SKM-1 treated with dmso at 0.1 percent for 144 hours (cell line): Measurements from ENCODE around the gene SHC3.
A peak's percentile ranks its signal among the peaks of the same experiment; 100 is the strongest.

ENCODE experiments used
- DNase-seq: peaks from one replicate; lab custom pipeline; 2025; ENCODE audit not compliant: unreplicated experiment; lab: John Stamatoyannopoulos, UW

Gene SHC3

DNA sequence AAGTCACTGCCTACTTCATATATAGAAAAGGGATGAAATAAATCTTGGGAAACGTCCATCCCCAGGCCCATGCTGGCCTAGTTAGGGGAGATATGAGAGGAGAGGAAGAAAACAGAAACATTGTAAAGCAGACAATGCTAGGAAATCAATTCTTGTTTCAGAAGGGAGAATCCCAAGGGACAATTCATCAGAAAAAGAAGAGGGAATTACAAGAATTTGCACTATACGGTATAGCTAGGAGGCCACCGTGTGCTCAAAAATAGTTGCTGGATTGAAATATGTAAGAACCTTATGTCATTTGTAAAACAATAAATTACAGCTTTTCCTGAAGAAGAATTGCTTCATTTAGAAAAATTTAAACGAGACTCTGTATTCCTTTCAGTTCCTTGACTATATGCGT is 8.3 kb upstream of the SHC3 start:
- no peak for DNase-seq

GRCh38 chr9:89185980-89186379 is 7.4 kb upstream of the SHC3 start:
- no peak for DNase-seq

DNA sequence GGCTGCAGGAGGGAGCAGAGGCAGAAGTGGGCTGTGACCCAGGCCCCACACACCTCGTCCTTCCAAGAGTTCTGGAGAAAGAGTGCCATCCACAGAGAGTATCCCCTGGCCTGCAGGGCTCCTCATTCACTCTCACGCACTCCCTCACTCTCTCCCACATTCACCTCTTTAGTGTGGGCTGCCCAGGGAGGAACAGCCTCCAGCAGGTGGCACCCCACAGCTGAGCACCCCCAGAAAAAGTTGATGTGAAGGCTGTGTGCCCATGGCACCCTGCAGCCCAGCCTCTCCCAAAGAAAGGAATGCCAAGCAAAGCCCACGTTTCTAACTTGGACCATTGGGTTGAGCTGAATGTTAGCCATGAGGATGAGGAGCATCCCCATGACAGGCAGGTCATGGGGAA is 4.5 kb upstream of the SHC3 start:
- no peak for DNase-seq

- DNase-seq: no peak
Measured at GRCh38 chr9:89182369-89182768, 3.8 kb upstream of the SHC3 start.

DNA sequence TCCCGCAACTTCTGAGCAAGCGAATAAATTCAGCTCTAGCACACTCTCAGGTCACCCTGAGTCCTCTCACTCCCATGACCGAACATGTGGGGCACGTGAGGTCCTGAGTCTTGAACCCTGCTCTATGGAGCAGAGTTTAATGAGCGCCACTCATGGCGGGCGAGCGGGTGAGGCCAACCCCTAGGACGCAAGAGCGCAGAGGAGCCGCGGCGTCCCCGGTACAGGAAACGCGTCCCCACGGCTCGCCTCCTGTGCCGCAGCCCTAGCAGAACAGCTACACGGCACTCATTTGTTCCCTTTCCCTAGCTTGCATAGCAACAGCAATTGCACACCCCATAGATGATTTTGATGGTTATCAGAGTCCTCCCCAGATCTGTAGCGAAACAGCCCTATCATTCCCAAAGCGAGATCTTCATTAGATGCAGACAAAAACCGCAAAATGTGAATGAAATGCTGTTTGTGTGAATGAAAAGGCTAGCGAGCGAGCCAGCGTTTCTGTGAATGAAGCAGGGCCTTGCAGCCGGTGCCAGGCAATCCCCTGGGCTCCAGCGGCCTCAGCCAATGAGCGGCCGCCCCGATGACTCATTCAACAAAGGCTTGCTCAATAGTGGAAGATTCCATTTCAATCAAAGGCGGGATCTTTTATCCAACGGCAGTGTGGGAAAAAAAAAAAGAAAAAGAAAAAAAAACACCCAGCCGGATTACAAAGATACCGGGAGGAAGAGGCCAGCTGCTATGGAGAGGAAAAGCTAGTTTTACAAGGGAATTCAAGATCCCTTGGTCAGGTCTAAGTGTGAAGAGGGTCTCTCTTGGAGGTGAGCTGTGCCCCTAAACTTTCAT is 1.5 kb upstream of the SHC3 start:
- peak; percentile 48 for DNase-seq

- no peak for DNase-seq
Measured at GRCh38 chr9:89179540-89179894, 899 bp upstream of the SHC3 start.

DNA sequence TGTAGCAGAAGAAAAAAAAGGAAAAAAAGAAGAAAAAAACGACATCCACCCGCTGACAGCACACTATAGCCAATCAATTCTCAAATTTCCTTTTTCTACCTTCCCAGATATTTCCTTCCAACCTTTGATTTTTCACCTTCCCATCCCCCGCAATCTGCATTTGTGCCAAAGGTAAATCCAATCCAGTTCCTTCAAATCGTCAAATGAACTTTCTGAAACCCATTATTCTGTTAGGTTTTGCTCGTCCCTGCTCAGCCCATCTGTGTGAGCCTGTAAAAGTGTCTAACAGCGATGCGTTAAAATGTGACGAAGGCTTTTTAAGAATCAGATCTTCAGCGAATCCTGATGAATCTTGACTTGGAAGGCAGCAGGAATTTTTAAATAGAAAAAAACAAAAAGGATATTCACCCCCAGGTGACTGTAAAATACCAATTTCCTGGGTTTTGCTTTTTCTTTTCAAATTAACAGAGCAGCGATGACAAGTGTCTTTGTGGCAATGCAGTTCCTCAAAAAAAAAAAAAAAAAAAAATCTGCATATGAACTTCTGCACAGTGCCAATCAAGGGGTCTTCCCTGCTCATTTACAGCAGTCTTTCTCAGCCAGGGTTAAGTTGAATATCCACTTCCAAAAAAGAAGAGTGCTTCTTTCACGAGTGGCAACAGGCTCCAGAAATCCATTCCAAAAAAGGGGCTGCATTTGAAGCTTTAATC is 367 bp upstream of the SHC3 start:
- DNase-seq: no peak

- no peak for DNase-seq
Measured at GRCh38 chr9:89177012-89177943, 1.3 kb downstream of the SHC3 start.

- no peak for DNase-seq
Measured at GRCh38 chr9:89175828-89176261, 2.8 kb downstream of the SHC3 start.

- DNase-seq: no peak
Measured at GRCh38 chr9:89174291-89174690, 4.3 kb downstream of the SHC3 start.

GRCh38 chr9:89173072-89173471 is 5.5 kb downstream of the SHC3 start:
- DNase-seq: no peak

- DNase-seq: no peak
Measured at GRCh38 chr9:89172398-89172797, 6.2 kb downstream of the SHC3 start.

DNA sequence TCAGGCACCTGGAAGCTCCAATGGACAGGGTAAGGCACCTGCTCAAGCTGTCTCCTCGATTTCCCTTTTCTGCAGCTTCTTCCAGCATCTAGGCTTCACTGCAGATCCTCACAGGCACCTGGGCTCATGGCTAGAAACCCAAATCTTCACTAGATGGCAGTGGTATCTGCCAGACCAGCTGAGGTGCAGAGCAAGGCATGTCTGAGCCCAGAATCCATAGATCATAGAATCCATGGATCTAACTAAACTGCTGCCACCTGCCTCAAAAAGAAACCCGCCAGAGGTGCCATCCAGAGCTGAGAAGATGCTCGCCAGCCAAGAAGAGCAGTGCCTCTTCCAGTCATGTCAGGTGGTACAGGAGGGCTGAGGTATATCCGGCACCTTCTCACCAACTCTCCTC is 6.9 kb downstream of the SHC3 start:
- no peak for DNase-seq

DNA sequence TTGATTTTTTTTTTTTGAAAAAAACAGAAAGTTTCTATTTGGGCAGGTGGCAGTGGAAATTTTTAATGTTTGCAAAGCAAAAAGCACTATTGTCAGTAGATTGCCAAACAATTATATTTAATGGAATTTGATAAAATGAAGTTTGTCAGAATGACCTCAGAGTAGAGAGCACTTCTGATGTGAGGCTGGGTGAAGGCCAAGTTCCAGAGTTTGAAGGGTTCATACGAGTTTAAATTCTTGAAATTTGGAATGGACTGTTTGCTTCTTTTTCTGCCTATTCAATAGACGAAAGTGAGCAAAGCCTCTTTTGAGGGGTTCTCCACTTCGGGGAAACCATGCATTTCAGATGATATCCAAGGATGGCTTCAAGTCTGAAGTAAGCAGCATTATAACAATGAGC is 7.4 kb downstream of the SHC3 start:
- no peak for DNase-seq

DNA sequence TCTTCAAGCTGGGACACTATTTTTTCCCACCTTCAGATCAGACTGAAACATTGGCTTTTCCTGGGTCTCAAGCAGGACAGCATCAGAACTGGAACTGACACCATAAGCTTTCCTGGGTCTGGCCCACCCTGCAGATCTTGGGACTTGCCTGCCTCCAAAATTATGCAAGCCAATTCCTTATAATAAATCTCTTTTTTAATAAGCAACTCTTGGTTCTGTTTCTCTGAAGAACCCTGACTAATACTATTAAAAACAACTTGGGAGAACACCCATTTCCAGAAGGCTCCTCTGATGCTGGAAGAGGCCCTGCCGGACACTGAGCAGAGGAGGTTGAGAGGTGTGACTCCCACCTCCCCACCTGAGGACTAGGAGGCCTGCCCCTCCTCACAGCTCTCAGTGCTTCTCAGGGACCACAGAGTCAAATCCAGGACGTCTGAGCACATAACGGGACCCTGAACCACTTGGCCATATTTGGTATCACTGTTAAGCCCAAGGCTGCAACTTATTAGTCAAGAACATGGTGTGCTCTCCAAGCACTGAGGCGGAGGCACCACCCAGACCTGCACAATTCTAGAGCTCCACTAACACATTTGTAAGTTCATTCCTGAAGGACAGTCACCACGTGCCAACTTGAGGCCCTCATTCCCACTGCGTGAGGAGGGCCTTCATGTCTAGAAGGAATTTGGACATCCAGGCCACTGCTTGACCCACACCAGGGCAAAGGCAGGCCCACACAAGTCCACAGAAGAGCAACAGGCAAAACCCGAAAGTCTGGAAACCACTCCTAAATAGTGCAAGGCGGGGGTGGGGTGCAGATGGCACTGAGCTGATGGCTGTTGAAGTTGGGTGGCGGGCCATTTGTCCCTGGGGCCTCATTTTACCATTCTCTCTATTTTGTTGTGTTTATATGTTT is 9.5 kb downstream of the SHC3 start:
- no peak for DNase-seq

GRCh38 chr9:89167788-89168187 is 10.8 kb downstream of the SHC3 start:
- no peak for DNase-seq

DNA sequence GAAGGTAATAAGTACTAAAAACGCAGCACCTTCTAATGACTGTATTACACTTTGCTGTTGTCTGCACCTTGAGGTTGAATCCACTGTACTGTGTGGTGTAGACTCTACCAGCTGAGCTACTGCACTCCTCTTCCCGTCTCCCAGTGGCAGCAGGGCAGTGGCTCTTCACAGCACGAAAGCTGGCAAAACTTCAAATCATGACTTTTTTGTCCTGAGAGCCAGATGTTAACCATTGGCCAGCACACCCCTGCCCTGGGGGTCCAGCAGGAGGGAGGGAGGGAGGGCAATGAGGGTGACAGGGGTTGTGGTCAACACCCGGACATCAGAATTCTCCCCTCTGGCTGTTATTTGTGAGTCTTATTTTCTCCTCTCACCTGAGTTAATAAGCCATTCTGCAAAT is 11.8 kb downstream of the SHC3 start:
- DNase-seq: no peak

DNA sequence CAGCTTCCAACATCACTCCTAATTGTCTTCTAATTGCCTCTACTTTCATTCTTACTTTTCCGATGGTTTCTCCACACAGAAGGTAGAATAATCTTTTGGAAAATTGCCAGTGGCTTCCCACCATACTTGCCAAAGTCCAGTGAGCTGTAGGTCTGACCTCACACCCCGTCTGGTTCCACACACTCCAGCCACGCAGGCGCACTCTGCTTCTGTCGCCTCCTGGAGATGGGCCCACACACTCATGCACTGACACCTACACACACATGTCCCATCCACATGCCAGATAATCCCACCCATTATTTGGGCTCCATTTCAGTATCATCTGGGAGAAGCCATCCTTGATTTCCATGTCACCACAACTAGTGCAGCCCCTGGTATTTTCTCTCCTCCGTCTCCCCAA is 12.7 kb downstream of the SHC3 start:
- no peak for DNase-seq

GRCh38 chr9:89165341-89165740 is 13.3 kb downstream of the SHC3 start:
- no peak for DNase-seq

GRCh38 chr9:89161221-89161620 is 17.4 kb downstream of the SHC3 start:
- DNase-seq: no peak

DNA sequence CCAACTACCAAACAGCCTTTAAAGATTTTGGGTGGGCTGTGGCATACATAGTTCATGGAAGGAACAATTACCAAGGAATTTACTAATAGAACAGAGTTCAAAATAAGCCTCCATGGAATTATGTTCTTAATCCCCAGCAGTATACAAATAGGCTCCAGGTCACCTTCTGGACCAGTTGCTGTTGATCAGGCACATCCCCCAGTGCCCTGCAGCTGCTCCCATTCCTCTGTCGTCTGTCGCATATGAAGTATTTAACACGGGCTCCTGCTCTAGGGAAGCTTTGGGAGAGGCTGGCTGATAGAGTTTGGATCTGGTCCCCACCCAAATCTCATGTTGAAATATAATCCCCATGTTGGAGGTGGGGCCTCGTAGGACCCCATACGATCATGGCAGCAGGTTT is 17.8 kb downstream of the SHC3 start:
- DNase-seq: no peak
